CD4-positive, alpha-beta T cell treated with Interleukin-4 for 1 hour (primary cell): ENCODE data around the gene SYT15B.
"Not testable (repeated sequence)": the region's sequence is repeated elsewhere in the genome, so short reads cannot be mapped to it uniquely, and the experiment has no call there.

Experiments used
- DNase-seq, 2 donors: peaks; one replicate each; pipeline ENCODE4 v3.0.0-alpha.2; 2020 to 2022

The SYT15B gene

DNA sequence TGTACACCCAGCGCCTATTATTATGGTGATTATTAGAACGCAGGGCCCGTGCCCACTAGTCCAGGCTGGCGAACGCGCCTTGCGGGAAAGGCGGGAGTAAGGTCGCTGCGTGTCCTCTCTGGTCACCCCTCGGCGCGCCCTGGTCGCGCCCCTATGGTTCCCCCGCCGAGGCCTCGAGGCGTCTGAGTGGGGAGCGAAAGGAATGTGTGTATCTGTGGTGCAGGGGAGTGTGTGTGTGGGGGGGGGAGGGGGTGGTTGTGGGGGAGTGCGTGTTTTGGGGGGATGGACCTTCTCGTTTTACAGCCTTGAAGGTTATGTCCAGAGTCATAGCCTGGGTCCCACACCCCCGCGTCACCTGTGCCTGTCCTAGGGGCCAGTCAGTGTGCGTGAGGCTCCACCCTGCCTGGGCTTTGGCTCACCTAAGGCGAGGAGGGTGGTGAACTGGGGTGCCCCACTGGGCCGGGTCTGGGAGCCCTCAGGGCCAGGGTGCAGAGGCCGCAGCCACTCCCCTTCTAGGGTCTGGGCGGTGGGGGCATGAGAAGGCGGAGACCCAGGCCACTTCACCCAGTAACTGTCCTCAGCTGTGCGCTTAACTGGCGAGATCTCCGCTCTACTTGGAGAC lies at the start of gene SYT15B:
Gene SYT15B, minus strand, starts transcription at position 39 of the 622 bp plus-strand sequence. CDS start 952 bp downstream, outside the sequence.
- DNase-seq = not testable (repeated sequence)

DNA sequence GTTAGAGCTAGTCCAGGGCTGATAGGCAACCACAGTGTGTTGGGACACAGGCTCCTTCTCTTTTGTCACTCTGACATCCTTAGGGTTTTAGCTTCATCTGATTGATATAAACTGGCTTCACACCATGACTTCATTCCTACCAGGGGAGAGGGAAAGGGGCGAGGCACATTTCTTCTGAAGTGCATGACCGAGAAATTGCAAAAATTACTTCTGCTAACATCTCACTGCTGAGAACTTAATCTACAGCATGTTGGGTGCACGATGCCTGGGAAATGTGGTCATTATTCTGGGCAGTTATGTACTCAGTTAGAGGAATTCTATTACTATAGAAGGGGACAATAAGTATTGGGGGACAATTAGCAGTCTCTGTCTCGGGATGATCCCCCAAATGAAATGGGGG lies 16.2 kb upstream of the SYT15B start:
- not testable (repeated sequence) for DNase-seq

DNA sequence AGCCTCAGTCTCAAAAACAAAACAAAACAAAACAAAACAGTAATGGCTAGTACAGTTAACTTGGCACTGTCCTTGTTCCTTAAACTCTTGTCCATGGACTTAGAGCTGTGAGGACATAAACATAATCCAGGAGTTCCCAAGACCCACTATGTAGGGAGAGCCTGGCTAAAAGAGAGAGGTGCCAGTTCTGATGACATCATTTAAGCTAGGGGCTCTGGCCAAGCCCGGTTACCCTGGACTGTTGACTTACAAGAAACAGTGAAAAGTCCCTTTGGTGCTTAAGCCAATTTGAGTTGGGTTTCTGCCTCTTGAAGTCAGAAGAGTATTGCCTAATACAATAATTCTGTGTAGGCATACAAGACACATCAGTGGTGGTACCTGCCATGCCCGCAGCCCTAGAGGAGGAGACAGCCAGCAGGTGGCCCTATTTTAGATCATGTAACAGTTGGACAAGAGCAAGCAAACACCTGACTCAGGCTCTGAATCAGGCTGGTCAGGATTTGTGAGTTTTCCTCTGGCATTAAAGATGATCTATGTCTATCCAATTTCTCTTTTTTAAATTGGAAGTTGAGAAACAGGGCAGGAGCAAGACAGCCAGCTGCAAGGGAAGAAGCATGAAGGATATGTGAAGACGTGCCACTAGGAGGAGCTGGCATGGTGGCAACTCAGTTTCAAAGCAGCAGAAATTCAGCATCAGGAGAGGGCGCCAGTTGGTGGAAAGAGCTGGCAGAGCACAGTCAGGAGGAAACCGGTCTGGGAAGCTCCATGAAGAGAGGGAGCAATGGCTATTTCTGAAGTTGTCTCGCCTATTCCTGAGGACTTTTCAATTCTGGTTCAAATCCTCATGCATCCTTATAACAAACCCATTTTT lies 12.2 kb upstream of the SYT15B start:
- DNase-seq = not testable (repeated sequence)

DNA sequence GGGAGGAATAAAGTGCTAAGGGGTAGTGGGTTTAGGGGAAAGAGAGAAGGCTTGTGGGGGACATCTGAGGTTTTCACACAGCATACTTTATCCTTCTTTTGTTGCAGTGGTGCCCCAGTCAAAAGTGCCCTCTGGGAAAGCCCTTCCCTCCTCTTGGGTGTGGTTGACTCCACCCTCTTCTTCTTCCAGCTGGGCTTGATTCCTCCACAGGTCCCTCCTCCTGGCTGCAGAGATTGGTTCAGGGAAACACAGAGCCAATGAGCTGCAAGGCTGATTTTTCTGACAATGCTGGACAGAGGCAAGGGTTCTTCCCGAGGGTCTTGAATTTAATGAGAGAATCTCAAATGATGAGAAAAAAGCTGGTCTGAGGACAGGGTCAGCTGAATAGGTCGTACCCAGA lies 7.4 kb upstream of the SYT15B start:
- DNase-seq = not testable (repeated sequence)

DNA sequence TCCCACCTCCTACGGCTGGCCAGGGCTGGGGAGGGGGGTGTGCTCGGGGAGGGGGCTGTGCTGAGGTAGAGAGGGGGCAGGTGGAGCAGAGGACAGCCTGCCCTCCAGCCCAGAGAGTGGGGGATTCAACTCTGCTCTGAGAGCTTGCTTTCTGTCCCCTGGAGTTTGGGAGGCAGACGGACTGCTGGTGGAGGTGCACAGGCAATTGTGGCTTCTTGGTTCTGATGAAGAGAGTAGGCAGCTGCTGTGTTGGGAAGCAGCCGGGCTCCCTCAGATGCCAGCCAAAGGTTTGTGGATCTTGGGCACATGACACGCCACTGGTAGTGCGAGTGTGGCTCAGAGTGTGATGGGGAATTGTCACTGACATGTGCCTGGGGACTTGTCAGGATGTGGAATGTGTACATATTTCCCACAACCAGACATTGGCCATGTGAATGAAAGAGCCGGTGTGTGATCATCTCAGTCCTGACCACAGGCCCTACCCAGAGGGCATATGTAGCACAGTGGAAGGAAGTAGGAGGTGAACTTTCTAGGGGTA lies 5.3 kb upstream of the SYT15B start:
- DNase-seq = not testable (repeated sequence)

DNA sequence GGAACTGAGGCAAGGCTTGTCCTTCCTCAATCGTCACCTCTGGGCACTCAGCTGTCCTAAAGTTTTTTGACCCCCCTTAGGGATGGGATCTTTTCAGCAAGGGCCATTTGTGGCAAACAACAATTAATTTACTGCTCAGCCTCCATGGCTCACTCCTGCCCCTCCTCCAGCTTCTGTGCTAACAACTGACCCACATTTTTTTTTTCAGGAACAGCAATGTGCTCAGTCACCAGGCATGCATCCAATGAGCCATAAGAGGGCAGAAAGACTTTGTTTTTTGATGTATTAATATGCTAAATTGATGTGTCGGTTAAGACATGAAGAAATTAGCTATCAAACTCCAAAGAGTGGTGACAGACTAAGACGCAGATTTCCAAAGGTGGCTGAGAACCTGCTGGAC lies 4.7 kb upstream of the SYT15B start:
- DNase-seq = not testable (repeated sequence)

DNA sequence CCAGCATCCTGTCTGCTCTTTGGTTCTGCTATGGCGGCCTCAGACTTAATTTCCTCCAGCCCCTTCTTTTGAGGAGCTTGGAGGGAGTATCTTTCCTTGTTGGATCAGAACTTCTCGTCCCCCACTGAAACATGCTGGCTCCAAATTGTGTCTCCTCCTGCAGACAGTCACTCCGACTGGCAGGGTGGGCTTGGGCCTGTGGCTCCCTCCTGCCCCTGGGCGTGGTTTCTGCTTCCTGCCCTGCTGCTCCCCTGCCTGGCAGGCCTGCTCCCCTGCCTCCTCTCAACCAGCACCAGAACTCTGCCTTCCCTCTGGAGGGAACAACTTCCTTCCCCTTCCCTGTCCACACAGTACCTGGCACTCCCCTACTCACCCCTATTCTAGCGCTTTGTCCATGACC lies 3.8 kb upstream of the SYT15B start:
- not testable (repeated sequence) for DNase-seq

DNA sequence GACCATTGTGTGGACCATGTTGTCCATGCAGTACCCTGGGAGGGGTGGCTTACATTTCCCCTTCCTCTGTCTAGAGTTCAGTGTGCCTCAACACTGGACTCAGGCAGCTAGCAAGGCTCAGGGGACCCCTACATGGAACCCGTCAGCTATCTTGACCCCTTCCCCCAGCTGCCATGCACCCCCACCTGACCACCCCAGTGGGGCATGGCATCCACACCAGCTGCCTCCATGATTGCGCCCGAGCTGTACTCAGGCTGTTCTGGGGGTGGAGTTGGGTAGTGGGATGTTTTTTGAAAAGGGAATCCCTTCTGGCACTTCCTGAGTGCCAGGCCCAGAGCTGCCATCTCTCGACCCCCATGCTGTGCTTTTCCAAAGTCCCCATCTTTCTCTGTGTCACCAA lies 1.8 kb upstream of the SYT15B start:
- DNase-seq = not testable (repeated sequence)

DNA sequence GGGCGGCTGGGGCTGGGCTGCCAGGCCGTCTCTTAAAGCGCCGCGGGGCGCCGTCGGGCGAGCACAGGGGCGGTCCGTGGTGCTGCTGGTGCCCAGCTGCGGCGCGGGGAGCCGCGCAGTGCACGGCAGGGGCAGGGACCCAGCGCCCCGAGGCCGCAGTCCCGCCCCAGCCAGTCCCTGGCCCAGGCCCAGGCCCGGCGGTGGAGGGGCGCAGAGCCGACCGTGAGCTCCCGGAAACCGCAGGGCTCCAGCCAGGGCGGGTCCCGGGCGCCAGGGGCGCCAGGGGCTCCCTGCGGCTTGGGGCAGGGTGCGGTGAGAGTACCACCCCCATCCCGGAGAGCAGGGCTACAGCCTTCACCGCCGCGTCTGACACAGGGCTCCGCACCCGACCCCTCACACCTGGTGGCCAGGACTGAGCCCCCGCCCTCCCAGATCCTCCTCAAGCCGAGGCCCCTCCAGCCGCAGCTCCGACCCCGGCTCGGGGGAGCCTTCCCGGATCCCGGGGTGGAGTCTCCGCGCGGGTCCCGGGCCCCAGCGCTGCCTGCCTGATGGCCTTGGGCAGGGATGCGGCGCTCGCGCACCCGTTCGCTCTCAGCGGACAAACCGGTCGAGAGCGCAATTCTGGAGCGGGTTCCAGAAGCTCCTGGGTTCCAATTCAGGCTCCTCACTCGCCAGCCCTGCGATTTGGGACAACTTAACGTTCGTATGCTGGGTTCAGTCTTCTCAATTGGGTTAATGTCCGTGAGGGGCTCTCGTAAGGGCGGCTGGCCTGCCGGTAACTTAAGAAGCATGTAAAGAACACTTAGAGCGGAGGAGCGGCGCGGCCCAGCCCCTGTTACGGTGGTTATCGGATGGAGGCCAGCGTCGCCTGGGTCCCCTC lies 478 bp downstream of the SYT15B start:
- DNase-seq = not testable (repeated sequence)

DNA sequence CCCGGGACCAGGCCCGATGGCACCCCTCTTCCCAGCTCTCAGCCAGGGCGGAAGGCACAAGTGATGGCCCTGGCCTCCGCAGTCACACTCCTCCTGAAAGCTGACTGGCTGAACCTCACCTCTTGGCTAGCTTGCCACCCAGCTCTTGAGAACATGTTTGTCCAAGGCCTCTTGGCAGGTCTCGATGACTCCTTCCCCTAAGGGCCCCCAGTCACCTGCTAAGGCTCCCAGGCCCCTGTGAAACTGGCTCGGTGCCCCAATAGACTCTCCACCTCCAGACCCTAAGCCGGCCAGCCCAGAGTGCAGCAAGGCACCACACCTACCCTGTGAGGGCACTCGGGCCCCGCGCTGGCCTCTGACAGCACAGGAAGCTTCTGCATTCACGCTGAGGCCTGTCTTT lies 4.5 kb downstream of the SYT15B start:
- not testable (repeated sequence) for DNase-seq

DNA sequence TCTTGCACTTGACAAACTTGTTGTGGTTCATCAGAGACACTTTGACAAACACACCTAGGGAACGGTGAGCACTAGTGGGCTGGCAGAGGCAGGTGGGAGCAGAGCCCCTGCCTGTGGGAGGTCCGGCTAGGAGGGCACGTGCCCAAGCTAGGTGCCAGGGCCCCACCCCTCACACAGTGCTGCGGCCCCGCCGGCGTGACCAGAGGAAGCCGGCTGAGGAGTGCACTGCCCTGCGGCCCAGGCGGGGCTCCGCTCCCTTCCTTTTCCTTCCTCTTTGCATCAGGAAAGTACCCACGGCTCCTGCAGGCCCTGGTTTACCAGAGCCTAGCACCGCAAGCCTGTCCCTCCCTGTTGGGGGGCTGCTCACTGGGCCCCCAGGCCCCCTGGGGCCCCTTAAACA lies 7.2 kb downstream of the SYT15B start:
- not testable (repeated sequence) for DNase-seq

DNA sequence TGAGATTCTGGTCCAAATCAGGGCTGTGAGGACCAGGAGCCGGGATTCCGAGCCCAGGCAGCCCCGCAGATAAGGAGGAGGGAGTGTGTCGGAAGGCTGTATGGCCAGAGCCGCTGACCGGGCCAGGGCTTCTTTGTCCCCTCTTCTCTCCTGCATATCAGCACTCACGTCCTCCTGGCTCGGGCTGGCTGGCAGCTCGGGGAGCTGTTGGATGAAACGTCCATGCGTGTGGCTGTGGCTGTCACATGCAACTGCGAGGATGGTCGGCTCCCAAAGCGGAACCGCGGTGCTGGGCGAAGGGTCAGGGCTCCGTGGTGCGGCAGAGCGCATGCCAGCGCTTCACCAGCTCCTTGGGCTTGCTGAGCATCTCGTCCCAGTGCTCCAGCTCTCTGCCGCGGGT lies 9.5 kb downstream of the SYT15B start:
- DNase-seq = not testable (repeated sequence)

DNA sequence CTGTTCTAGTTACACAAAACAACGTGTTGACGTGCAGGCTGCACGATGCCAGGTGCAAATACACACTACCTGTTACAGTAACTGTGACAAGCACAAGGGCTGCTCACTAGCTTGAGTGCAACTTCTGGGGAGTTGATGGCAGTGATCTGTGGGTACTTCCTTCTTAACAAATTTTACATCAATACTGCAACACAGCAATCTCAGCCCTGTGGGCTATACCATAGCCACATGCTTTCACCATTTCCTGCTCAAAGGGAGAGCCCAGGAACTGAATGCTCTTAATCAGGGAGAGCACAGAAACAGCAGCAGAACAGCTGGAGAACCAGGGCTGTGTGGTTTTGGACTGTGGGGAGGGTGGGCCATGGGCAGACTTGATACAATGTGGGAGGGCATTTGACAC lies 10.2 kb downstream of the SYT15B start:
- not testable (repeated sequence) for DNase-seq

DNA sequence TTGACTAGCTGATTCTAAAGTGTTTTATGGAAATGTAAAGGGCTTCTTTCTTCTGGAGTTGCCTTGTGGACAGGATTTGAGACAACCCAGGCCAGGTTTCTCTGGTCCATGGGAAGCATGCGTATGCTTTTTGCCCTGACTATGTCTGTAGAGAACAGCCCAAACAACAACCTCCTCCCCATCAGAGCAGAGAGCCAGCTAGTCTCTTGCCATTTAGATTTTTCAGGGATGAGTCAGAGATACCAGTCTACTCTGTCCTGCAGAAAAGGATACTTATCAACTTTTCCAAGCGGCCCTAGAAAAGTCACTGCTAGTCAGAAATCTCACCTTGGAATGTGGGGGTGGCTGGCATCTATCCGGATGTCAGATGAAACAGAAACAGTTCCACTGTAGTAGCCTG lies 11.6 kb downstream of the SYT15B start:
- DNase-seq = not testable (repeated sequence)

DNA sequence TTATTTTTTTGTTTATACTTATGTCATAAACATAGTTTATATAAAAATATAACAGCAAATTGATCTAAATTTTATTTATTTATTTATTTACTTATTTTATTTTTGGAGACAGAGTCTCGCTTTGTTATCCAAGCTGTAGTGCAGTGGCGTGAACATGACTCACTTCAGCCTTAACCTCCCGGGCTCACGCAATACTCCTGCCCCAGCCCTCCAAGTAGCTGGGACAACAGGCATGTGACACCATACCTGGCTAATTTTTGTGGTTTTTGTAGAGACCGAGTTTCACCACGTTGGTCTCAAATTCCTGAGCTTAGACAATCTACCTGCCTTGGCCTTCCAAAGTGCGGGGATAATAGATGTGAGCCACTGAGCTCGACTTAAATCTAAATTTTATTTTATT lies 13.0 kb downstream of the SYT15B start:
- DNase-seq = not testable (repeated sequence)

DNA sequence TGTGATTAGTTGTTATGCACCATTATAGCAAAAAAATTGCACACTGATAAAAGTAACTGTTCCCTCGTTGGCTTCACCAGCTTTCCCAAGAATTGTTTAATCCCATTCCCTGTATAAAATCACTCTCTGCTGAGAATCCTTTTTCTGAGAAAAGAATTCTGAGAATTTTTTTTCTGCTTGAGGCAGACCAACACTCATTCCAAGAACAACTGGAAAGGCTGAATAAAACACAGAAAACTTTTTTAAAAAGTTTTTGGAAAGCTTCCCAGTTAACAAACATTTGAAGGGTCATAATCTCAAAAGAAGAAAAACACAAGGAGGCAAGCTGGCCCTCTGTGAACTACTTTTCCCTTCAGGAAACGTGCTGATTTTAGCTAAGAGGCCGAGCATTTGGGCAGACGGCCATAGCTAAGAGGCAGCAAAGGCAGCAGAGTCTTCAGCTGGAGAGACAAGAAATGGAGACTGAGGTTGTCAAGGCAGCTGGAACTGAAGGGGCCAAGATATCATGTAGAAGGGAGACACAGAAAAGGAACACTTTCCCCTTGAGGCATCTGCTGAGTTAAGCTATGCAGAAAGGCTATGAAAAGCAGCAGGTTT lies 16.5 kb downstream of the SYT15B start:
- not testable (repeated sequence) for DNase-seq

DNA sequence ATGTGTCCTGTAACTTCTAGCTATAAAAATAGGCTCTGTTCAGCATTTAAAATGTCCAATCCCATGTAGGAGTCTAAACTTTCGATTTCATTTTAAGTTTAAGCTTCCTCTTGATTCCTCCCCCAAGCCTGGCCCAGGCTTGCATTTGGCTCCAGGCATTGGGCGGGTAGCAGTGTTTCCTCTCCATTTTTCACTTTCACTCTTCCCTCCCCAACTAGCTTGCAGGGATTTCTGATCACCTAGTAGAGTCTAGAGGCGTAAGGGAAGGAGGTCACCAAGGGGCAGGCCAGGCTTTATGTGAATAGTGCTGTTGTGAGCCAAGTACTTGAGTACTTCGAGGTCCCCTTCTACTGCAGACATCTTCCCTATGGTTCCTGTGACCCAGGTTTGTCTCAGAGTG lies 18.5 kb downstream of the SYT15B start:
- not testable (repeated sequence) for DNase-seq

DNA sequence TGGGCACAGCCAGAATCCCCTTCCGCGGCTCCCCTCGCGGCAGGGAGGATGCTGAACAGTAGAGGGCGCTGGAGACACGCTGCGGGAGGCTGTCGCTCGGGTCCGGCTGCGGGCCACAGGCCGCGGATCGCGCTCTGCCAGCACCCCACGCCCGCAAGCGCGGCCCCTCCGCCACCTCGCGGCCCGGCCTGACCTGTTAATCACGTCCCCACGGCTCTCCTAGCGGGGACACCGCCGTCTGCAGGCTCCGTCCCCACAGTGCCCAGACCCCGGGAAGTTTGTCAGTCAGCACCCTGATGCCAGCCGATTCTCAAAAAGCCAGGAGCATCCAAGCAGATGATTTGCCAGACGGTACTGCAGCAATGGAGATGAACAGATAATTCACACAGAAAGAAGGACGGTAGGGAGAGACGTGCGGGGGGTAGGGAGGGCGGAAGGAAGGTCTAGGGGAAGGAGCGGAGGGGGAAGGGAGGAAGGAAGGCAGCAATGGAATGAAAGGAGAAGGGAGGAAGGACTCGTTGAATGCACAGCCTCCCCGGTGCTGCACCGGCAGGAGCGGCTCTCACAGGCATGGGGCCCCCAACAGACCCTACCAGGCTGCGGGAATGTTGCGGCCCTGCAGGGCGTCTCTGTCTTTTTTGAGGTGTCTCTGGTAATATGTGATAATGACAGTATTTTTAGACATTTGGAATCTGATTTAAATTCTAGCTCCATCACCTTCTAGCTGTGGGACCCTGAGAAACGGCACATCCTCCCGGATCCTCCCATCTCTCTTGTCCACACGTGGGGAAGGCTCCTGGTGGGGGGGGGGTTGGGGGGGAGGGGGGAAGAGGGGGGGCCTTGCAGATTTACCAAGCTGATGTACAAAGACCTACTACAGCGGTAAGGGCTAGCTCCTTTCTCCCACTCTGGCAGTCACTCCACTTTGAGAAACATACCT lies 19.5 kb downstream of the SYT15B start:
- peak; percentile 33 to 34 for DNase-seq

DNA sequence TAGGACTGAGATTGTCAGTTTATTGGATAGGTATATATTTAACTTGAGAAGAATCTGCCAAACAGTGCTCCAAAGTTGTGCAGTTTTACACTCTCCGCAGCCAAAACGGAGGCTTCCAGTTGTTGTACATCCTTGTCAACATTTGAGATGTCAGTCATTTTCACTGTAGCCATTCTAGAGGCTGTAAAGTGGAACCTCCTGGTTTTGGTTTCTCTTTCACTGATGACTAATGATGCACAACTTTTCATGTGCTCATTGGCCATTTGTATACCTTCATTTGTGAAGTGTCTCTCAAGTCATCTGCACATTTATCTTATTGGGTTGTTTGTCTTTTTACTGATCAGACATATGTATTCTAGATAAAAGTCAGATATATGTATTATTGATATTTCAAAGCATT lies 22.5 kb downstream of the SYT15B start:
- DNase-seq = not testable (repeated sequence)

DNA sequence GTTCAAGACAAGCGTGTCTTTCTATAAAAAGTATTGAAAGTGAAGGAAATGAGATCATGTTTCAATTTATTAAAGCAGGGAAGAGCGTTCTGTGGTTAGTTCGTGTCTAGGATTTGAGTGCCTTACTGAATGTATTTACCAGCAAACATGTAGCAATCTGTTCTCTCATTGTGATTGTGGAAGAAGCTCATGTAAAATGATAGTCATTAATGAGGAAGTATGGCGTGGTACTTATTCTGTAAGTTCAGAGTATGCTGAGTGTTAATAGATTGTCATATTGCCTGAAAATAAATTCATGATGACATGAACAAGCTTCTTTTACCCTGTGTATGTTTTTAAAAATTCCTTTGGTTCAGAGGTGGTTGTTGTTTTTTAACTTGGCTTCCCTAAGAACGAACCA lies 32.5 kb downstream of the SYT15B start:
- not testable (repeated sequence) for DNase-seq

DNA sequence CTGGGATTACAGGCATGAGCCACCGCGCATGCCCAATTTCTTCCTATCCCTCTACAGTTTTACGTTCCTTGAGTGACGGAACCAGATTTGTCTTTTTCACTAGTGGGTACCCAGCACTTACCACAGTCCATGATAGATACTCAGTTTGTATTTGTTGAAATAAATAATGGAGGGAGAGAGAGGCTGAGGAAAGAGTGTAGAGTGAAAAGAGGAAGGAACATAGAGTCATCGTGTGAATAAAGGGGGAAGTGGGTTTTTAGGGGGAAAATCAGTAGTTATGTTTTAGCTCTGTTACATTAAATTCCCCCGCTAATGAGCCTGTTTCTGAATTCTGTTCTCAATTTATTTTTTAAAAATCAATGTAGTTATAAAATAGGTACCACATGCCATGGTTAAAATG lies 37.7 kb downstream of the SYT15B start:
- not testable (repeated sequence) for DNase-seq
